Fibroblast of lung (primary cell): Measurements from ENCODE around the gene SCN1B.

ENCODE experiments used
- CTCF ChIP-seq, 2 donors: IDR thresholded peaks in 1 of 2; conservative IDR thresholded peaks in 1 of 2; 1 replicate in 1 of 2; 2 replicates in 1 of 2; pipeline ENCODE4 v1.5.1; 2011 to 2012; ENCODE audit warnings: low read length in 2 of 2, control low read depth in 1 of 2, inconsistent platforms in 1 of 2, low read depth in 1 of 2, mild to moderate bottlenecking in 1 of 2
- EZH2 ChIP-seq: IDR thresholded peaks from 2 replicates; pipeline ENCODE4 v1.5.1; 2012; ENCODE audit warnings: low read length, control low read depth, mild to moderate bottlenecking; ENCODE audit errors: missing control alignments

GRCh38 chr19:34989298-34989697 is 41.0 kb upstream of the SCN1B start:
- TF ChIP-seq CTCF (conservative IDR thresholded peaks at IDR 0.05 in 1 of 2, IDR thresholded peaks at IDR 0.05 in 1 of 2; ENCODE audit: low read depth in 1 of 2, low read length in 2 of 2) (no peak), EZH2 (no peak)
